ENCODE data around the gene NAA16. TPM values are rescaled to one million over a fixed set of nuclear protein-coding genes. Genes with fewer than 3 reads are reported as not detected.

NAA16 gene
- total and polyA plus RNA-seq, 9 of the 15 experiments (the other 6 are each of a cell fraction or from before 2014, with no cell fraction given), result 3.7 to 18.2 (median 12.0) TPM

GRCh38 chr13:41263261-41263971, 47.7 kb upstream of the NAA16 start, which contains the start of gene MTRF1 (continued):
- no peak for TF ChIP-seq GATA2 (CRISPR knock-in tag; IDR thresholded peaks at IDR 0.05)
- TF ChIP-seq, protein P1, sequence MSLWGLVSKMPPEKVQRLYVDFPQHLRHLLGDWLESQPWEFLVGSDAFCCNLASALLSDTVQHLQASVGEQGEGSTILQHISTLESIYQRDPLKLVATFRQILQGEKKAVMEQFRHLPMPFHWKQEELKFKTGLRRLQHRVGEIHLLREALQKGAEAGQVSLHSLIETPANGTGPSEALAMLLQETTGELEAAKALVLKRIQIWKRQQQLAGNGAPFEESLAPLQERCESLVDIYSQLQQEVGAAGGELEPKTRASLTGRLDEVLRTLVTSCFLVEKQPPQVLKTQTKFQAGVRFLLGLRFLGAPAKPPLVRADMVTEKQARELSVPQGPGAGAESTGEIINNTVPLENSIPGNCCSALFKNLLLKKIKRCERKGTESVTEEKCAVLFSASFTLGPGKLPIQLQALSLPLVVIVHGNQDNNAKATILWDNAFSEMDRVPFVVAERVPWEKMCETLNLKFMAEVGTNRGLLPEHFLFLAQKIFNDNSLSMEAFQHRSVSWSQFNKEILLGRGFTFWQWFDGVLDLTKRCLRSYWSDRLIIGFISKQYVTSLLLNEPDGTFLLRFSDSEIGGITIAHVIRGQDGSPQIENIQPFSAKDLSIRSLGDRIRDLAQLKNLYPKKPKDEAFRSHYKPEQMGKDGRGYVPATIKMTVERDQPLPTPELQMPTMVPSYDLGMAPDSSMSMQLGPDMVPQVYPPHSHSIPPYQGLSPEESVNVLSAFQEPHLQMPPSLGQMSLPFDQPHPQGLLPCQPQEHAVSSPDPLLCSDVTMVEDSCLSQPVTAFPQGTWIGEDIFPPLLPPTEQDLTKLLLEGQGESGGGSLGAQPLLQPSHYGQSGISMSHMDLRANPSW (CRISPR knock-in tag; IDR thresholded peaks at IDR 0.05), result no peak
- TF ChIP-seq CCAR2 (IDR thresholded peaks at IDR 0.05; ENCODE audit: low read depth, low read length), result no peak
- TF ChIP-seq POU5F1 (IDR thresholded peaks at IDR 0.05; ENCODE audit: borderline replicate concordance, low read depth, low read length, partially characterized antibody), result no peak
- TF ChIP-seq RBM25 (IDR thresholded peaks at IDR 0.05; ENCODE audit: low read depth, low read length, severe bottlenecking), result no peak
- peak; percentile 99 for TF ChIP-seq NR2C1 (IDR thresholded peaks at IDR 0.05)
- TF ChIP-seq NR2C1 (tag; IDR thresholded peaks at IDR 0.05), result peak; percentile 100
- peak; percentile 94 for TF ChIP-seq DIDO1 (tag; IDR thresholded peaks at IDR 0.05; ENCODE audit: low read depth)
- no peak for TF ChIP-seq ARID3B (CRISPR knock-in tag; IDR thresholded peaks at IDR 0.05; ENCODE audit: borderline replicate concordance)
- no peak for TF ChIP-seq SIRT6 (IDR thresholded peaks at IDR 0.05; ENCODE audit: low read depth, low read length)
- TF ChIP-seq MECOM (CRISPR knock-in tag; IDR thresholded peaks at IDR 0.05), result no peak
- TF ChIP-seq HDAC2 (IDR thresholded peaks at IDR 0.05), result 0 out of 2 replicates have a peak, but pooled peaks have one; percentile 38
- no peak for TF ChIP-seq KDM2B (CRISPR knock-in tag; IDR thresholded peaks at IDR 0.05)
- TF ChIP-seq ZNF24 (IDR thresholded peaks at IDR 0.05), result no peak
- no peak for TF ChIP-seq BDP1 (IDR thresholded peaks at IDR 0.05; ENCODE audit: insufficient read depth, insufficient read length)
- peak; percentile 83 for TF ChIP-seq SIX5 (IDR thresholded peaks at IDR 0.05; ENCODE audit: borderline replicate concordance in 1 of 2, insufficient read depth in 1 of 2, low read depth in 1 of 2, low read length in 2 of 2)
- TF ChIP-seq ZNF395 (CRISPR knock-in tag; IDR thresholded peaks at IDR 0.05), result peak; percentile 55; the same call in 1 of the 2 replicates
- 0 out of 4 replicates have a peak, but pooled peaks of 1 of the 2 experiments have one; percentile 45 for TF ChIP-seq ZNF639 (CRISPR knock-in tag; conservative IDR thresholded peaks at IDR 0.05 in 1 of 2, IDR thresholded peaks at IDR 0.05 in 1 of 2)
- TF ChIP-seq ILK (tag; IDR thresholded peaks at IDR 0.05; ENCODE audit: borderline replicate concordance, low read depth), result no peak
- no peak for TF ChIP-seq SAFB2 (IDR thresholded peaks at IDR 0.05; ENCODE audit: borderline replicate concordance, low read depth, low read length, severe bottlenecking)
- TF ChIP-seq CBFA2T3 (IDR thresholded peaks at IDR 0.05), result no peak
